Kidney capillary endothelial cell (primary cell): Measurements from ENCODE around the gene PHRF1.

Source experiments
- DNase-seq: peaks from one replicate; pipeline ENCODE4 v3.0.0-alpha.2; 2018; ENCODE audit warnings: low spot score

The PHRF1 gene

GRCh38 chr11:537622-538430 lies 38.4 kb upstream of the PHRF1 start:
- no peak for DNase-seq

GRCh38 chr11:538431-539051 lies 37.7 kb upstream of the PHRF1 start:
- DNase-seq = no peak

GRCh38 chr11:539971-540481 lies 36.2 kb upstream of the PHRF1 start:
- no peak for DNase-seq

GRCh38 chr11:540583-541432 lies 35.5 kb upstream of the PHRF1 start:
- DNase-seq = no peak

DNA sequence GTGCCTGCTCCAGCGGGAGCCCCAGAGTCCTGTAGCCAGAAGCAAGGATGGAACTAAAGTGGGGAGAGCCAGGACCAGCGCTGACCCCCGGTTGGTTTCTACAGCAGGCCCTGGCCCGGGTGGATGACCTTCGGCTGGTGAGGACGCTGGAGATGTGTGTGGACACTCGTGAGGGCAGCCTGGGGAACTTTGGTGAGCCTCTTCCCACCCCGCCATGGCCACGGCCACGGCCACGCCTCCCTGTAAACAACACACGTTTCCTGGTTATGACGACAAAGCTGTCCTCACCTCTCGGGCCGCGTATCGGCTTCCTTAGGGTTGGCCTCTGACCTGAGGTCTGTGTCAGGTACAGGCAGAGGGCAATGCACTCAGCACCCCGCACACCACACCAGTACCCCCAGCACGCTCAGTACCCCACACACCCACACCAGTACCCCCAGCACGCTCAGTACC lies 34.8 kb upstream of the PHRF1 start:
- no peak for DNase-seq

GRCh38 chr11:544817-545166 lies 31.5 kb upstream of the PHRF1 start:
- DNase-seq = no peak

GRCh38 chr11:545171-545570 lies 31.1 kb upstream of the PHRF1 start:
- DNase-seq = no peak

- no peak for DNase-seq
Measured at GRCh38 chr11:548700-549603, 27.3 kb upstream of the PHRF1 start.

DNA sequence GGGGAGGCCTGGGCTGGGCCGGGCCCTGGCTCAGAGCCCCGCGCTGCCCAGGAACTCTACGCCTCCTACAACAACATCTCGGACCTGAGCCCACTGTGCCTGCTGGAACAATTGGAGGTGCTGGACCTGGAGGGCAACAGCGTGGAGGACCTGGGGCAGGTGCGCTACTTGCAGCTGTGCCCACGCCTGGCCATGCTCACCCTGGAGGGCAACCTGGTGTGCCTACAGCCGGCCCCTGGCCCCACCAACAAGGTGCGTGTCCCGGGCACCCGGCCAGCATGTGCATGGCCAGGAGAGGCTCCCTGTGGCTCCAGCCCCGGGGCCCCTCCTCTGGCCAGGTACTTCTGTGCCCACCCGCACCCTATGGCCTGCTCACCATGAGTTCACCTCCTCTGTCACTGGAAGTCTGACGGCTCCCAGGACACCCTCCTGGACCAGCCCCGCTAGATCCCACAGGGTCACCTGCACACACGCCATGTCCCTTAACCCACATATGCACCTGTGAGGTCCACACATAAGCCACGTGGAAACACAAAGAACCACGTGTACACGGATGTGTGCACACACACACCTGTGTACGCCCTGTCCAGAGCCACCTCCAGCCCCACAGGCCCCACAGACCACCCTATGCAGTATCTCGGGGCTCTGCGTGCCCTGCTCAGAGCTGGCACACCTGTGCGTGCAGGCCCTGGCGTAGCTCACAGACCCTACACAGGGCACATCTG lies 26.1 kb upstream of the PHRF1 start:
- no peak for DNase-seq

DNA sequence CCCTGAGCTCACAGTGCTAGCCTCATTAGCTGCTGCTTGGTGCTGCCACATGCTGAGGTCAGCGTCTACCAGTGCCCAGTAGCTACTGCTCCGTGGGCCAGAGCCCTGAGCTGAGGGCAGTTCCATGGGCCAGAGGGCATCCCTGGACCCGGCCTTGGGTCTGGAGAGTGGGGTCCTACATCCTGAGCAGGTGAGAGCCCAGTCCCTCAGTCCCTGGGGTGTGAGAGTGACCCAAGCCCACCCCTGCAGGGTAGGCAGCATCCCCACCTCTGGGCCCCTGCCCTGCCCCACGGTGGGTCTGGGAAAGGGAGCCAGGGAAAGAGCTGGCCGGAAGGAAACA lies 25.6 kb upstream of the PHRF1 start:
- no peak for DNase-seq

DNA sequence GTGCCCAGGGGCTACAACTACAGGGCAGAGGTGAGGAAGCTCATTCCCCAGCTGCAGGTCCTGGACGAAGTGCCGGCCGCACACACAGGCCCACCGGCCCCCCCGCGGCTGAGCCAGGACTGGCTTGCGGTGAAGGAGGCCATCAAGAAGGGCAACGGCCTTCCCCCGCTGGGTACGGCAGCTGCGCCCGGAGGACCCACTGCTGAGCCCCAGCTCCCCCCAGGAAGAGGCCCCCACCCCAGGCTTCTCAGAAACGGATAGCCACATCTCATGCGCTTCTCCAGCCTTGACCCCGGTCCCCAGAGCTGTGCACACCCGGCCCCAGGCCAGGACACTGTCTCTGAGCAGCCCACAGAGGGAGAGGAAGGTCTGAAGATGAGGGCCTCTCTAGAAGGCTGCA lies 25.1 kb upstream of the PHRF1 start:
- no peak for DNase-seq

GRCh38 chr11:551596-551995 lies 24.7 kb upstream of the PHRF1 start:
- DNase-seq = no peak

DNA sequence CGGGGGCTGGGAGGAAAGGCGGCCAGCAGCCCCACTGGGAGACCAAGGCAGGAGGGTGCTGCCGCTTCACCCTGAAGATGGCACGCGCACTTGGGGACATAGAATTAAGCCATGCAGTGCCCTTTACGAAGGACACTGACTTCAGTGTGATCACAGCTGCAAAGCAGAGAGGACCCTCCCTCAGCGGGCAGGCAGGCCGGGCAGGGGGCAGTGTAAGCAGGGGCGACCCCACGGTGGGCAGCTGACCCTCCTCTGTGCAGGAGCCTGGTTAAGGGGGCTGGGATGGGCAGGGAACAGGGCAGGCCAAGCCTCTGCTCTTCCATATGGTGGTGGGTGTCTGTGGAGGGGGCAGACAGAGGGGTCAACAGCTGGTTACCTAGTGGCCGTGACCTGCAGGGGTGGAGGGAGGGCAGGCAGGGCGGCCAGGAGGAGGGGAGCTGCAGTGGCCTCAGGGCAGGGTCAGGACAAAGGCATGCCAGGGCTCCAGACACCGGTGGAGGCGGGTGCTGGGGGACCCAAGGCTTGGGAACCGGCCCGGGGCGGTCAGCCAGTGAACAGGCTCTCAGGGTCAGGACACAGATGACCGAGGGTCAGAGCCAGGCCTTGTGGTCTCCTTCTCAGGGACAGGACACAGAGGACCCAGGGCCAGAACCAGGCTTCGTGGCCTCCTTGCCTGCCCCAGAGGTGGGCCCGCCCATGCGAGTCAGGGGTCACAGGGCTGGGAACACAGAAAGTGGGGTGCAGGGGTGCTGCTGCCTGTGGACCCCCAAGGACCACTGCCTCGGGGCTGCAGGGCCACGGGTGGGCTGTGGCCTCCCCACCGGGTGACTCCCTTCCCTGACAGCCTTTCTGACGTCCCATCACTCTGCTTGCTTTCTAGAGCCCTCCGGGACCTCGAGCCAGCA lies 22.9 kb upstream of the PHRF1 start:
- DNase-seq = no peak

DNA sequence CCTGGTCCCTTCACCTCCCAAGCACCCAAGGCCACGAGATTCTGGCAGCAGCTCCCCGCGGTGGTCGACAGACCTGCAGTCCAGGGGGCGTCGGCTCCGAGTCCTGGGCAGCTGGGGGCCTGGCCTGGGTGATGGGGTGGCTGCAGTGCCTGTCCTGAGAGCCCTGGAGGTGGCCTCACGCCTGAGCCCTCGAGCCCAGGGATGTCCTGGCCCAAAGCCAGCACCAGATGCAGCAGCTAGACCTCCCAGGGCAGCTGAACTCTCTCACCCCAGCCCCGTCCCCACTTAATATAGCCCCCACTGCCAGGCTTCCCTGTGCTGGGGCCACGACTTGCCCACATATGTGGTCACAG lies 22.3 kb upstream of the PHRF1 start:
- DNase-seq = no peak

- DNase-seq = no peak
Measured at GRCh38 chr11:554428-555226, 21.6 kb upstream of the PHRF1 start.

DNA sequence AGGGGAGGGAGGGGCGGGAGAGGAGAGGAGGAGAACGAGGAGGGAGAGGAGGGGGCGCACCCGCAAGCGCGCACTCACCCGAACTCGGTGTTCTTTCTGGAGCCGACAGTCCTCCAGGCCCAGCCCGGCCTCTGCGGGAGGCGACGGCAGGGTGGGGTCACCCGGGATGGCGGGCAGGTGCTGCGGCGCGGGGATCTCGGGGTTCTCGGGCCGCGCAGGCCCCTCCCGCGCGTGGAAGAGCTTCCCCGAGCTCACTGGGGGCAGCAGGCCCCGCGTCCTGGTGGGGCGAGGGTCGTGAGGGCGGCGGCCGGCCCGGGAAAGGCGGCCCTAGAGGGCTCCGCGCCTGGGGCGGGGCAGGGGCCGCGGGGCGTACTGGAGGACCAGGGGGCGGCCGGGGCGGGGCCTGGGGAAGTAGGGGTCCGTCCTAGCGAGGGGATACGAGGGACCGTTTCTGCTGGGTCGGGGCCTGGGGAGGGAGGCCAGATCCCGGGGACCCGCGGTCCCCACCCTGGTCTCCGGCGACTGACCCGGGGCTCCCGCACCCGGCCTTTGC lies 21.0 kb upstream of the PHRF1 start:
- no peak for DNase-seq

- no peak for DNase-seq
Measured at GRCh38 chr11:555780-556661, 20.2 kb upstream of the PHRF1 start.
